H4 (cell line): ENCODE measurements around the gene COL6A1. TPM values are rescaled to one million over a fixed set of nuclear protein-coding genes. Genes with fewer than 3 reads are reported as not detected.

Experiments used
- DNase-seq: peaks from one replicate; pipeline ENCODE4 v3.0.0-alpha.2; 2015; ENCODE audit warnings: low spot score
- total RNA-seq: library from RNA; depleted of rRNA; stranded (reverse); fragments of >200 nt; shearing (Covaris generic); gene quantifications from 2 replicates; pipeline ENCODE4 v1.2.3, GENCODE V29; 2014

Gene COL6A1
- total RNA-seq, 1 experiment from 2014 or later = 29.6 TPM

- no peak for DNase-seq
These were observed 12.6 kb downstream of the COL6A1 start for GRCh38 chr21:45994086-45994661.

DNA sequence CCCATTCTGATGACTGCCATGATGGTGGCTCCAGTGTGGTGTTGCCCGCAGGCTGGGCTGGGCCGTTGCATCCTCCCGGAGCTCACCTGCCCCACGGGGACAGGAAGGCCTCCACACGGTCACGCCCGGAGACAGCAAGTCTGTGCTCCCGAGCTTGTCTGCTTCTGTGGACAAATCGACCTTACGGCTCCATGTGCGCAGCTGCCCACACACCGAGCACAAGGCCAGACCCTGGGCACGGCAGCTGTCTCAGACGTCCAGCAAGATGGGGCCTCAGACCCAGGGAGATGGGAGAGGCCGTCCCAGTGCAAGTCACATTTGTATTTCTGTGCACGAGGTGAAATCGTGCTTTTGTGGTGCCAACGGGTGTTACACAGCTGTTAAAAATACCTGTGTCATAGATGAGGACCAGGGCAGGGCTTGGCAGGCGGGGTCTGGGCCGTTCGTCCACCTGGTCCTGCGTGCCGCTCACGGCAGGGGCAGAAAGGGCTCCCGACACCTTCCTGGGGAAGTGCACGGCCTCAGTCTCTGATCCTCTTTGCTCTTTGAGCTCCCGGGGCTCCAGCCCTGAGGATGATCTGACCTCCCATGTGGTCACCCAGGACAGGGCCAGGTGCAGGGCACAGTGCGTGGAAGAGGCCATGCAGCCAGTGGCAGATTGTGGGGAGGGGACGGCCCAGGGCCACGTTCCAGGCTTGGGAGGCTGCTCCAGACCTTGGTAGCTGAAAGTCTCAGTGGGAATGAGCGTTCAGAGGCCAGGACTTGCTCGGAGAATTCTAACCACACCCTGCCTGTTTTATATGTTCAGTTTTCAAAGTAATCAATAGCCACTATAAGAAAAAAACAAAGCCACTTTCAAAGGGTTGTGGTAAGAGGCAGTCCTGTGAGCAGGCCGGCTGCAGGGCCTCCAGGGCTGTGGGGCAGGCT lies 13.5 kb downstream of the COL6A1 start:
- no peak for DNase-seq

GRCh38 chr21:45995686-45996179 lies 14.2 kb downstream of the COL6A1 start:
- no peak for DNase-seq

- DNase-seq = no peak
These were observed 15.0 kb downstream of the COL6A1 start for GRCh38 chr21:45996311-45997204.

- DNase-seq = no peak
These were observed 15.6 kb downstream of the COL6A1 start for GRCh38 chr21:45997205-45997494.

- DNase-seq = no peak
These were observed 16.1 kb downstream of the COL6A1 start for GRCh38 chr21:45997495-45998275.

DNA sequence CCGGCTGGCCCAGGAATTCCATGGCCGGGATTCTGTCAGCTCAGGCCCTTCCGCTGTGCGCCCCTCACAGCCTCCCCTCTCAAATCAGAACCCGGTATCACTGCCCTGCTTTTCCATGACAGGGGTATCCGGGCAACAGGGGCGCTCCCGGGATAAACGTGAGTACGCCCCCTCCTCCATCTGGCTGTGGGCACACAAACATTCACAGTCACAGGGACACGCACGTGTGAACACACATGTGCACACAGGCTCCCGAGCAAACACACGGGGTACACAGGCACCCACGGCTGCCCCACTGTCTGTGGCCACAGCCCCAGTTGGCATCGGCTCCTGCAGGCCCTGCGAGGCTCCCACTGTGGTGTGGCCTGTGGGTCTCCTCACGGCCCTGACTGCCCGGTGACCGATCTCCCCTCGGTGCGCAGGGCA lies 16.7 kb downstream of the COL6A1 start:
- no peak for DNase-seq

GRCh38 chr21:45998871-45999580 lies 17.5 kb downstream of the COL6A1 start:
- no peak for DNase-seq

DNA sequence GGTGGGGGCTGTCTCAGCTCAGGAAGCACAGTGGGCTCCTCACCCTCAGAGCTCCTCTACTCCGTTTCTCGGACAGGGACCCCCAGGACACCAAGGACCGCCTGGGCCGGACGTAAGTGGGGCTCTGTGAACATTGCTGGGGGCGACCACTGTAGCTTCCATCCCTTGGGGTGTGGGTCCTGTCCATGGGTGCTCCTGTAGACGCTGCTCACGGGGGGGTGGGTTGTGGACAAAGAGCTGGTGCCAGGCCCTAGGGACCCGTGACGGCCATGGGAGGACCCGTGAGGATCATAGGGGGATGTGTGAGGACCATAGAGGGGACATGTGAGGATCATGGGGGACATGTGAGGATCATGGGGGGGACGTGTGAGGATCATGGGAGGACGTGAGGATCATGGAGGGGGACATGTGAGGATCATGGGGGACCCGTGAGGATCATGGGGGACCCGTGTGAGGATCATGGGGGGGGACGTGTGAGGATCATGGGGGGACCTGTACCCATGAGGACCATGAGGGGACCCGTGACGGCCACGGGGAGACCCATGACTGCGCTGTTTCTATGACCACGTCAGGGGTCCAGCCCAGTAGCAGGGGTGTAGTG lies 18.1 kb downstream of the COL6A1 start:
- no peak for DNase-seq

DNA sequence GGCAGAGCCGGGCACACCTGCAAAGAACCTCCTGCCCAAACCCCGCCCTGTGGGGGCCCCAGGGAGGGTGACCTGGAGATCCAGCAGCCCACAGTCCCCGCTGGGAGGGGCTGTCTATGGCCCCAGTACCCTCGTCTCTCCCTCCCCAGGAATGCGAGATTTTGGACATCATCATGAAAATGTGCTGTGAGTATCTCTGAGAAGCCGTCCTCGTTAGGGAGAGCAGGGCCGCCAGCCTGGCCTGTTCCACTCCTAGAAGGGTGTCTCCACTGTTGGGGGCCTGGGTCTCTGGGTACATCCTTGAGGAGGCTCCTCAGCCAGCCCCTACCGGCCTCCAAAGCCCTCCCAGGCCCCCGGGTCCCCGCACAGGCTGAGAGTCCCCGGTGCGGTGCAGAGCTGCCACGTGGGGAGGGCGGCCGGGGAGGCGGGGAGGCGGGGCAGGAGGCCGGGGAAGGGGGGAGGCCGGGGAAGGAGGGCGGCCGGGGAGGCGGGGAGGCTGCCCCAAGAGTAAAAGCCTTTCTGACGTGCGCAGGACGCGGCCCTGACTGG lies 18.7 kb downstream of the COL6A1 start:
- DNase-seq = no peak

- no peak for DNase-seq
These were observed 19.4 kb downstream of the COL6A1 start for GRCh38 chr21:46000731-46001641.

- no peak for DNase-seq
These were observed 20.5 kb downstream of the COL6A1 start for GRCh38 chr21:46001821-46002681.

DNA sequence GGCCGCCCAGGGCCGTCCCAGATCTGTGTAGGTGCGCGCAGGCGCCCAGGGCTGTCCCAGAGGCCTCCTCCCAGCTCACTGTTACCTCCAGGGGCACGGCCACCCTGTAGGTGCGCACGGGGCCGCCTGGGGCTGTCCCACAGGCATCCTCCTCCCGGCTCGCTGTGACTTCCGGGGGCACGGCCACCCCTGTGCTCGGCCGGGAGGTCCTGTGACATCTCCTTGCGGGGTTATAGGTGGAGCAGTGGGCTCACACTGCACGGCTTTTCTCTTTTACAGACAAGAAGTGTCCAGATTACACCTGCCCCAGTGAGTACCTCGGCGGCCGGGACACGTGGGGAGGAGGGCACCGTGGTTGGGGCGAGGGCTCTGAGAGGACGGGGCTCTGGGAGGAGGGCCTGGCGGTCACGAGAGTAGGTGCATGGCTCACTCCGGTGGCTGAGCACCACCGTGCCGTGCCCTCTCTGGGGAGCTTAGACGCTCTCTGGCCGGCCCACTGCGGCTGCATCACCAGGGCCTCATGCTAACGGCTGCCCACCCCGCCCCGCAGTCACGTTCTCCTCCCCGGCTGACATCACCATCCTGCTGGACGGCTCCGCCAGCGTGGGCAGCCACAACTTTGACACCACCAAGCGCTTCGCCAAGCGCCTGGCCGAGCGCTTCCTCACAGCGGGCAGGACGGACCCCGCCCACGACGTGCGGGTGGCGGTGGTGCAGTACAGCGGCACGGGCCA lies 21.4 kb downstream of the COL6A1 start:
- no peak for DNase-seq

GRCh38 chr21:46003575-46004007 lies 22.0 kb downstream of the COL6A1 start:
- no peak for DNase-seq

DNA sequence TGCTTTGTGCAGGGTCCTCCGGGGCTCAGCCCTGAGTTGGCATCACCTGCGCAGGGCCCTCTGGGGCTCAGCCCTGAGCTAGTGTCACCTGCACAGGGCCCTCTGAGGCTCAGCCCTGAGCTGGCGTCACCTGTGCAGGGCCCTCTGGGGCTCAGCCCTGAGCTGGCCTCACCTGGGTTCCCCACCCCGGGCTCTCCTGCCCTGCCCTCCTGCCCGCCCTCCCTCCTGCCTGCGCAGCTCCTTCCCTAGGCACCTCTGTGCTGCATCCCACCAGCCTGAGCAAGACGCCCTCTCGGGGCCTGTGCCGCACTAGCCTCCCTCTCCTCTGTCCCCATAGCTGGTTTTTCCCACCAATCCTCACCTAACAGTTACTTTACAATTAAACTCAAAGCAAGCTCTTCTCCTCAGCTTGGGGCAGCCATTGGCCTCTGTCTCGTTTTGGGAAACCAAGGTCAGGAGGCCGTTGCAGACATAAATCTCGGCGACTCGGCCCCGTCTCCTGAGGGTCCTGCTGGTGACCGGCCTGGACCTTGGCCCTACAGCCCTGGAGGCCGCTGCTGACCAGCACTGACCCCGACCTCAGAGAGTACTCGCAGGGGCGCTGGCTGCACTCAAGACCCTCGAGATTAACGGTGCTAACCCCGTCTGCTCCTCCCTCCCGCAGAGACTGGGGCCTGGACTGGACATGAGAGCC lies 22.7 kb downstream of the COL6A1 start:
- DNase-seq = no peak

- no peak for DNase-seq
These were observed 23.5 kb downstream of the COL6A1 start for GRCh38 chr21:46005081-46005480.

DNA sequence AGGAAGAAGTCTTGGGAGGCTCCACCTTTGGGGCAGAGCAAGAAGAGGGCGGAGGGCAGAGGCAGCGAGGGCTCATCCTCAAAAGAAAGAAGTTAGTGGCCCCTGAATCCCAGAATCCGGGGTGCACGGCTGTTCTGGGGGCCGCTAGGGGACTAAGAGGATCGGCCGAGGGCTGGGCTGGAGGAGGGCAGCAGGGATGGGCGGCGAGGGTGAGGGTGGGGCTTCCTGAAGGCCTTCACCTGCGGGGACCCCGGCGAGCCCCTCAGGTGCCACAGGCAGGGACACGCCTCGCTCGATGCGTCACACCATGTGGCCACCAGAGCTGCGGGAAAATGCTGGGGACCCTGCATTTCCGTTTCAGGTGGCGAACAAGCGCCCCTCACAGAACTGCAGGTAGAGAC lies 23.9 kb downstream of the COL6A1 start:
- no peak for DNase-seq
